Gastroesophageal sphincter (tissue), 3 donors: Measurements from ENCODE around the gene CEP83.
"Not testable (repeated sequence)": the region's sequence is repeated elsewhere in the genome, so short reads cannot be mapped to it uniquely, and the experiment has no call there.

ENCODE experiments used
- CTCF ChIP-seq, 4 experiments: fragments of 200-600 bp in 2 of 4; fragments of 450-650 bp in 2 of 4; sonication (generic) in 1 of 4; IDR thresholded peaks; one replicate each; pipeline ENCODE4 v1.5.1; 2017 to 2019; ENCODE audit warnings: antibody characterized with exemption in 4 of 4, mild to moderate bottlenecking in 2 of 4, moderate library complexity in 2 of 4
- POLR2A ChIP-seq, 2 donors: fragments of 450-650 bp; IDR thresholded peaks; one replicate each; pipeline ENCODE4 v1.6.1; 2017; ENCODE audit warnings: antibody characterized with exemption in 2 of 2, mild to moderate bottlenecking in 2 of 2, moderate library complexity in 1 of 2

GRCh38 chr12:94316600-94316999 lies 143.1 kb downstream of the CEP83 start:
- TF ChIP-seq CTCF, POLR2A (IDR thresholded peaks at IDR 0.05): not testable (repeated sequence)
